DMS53 treated with DMSO at 0.1 percent for 48 hours (cell line): ENCODE results near the gene TJAP1.
"Not testable (repeated sequence)": the region's sequence is repeated elsewhere in the genome, so short reads cannot be mapped to it uniquely, and the experiment has no call there.

Experiments
- DNase-seq: peaks from one replicate; lab custom pipeline; 2025; ENCODE audit not compliant: unreplicated experiment; lab: John Stamatoyannopoulos, UW

Gene TJAP1

GRCh38 chr6:43453831-43454230 lies 23.5 kb upstream of the TJAP1 start:
- no peak for DNase-seq

GRCh38 chr6:43454290-43454695 lies 23.1 kb upstream of the TJAP1 start:
- DNase-seq, result no peak

- peak; percentile 51 for DNase-seq
These were observed 22.5 kb upstream of the TJAP1 start for GRCh38 chr6:43454696-43455530.

GRCh38 chr6:43455531-43456428 lies 21.6 kb upstream of the TJAP1 start, which contains the start of gene DLK2:
TSS of gene DLK2 (minus strand) at chr6:43455548. CDS start at chr6:43454825, 723 bp downstream.
- peak; percentile 39 for DNase-seq

- DNase-seq, result no peak
These were observed 19.7 kb upstream of the TJAP1 start for GRCh38 chr6:43457643-43458042.

- not testable (repeated sequence) for DNase-seq
These were observed 19.2 kb upstream of the TJAP1 start for GRCh38 chr6:43458154-43458553.

GRCh38 chr6:43459535-43459934 lies 17.8 kb upstream of the TJAP1 start:
- no peak for DNase-seq

- no peak for DNase-seq
These were observed 17.3 kb upstream of the TJAP1 start for GRCh38 chr6:43460032-43460431.

- no peak for DNase-seq
These were observed 15.4 kb upstream of the TJAP1 start for GRCh38 chr6:43461936-43462335.

- no peak for DNase-seq
These were observed 13.0 kb upstream of the TJAP1 start for GRCh38 chr6:43464337-43464736.

GRCh38 chr6:43465948-43466347 lies 11.4 kb upstream of the TJAP1 start:
- DNase-seq, result no peak

- DNase-seq, result not testable (repeated sequence)
These were observed 10.1 kb upstream of the TJAP1 start for GRCh38 chr6:43467265-43467664.

GRCh38 chr6:43467752-43468151 lies 9.6 kb upstream of the TJAP1 start:
- no peak for DNase-seq

GRCh38 chr6:43468240-43468639 lies 9.1 kb upstream of the TJAP1 start:
- no peak for DNase-seq

GRCh38 chr6:43468748-43469681 lies 8.4 kb upstream of the TJAP1 start:
- no peak for DNase-seq

- DNase-seq, result no peak
These were observed 7.4 kb upstream of the TJAP1 start for GRCh38 chr6:43469947-43470346.

- no peak for DNase-seq
These were observed 6.0 kb upstream of the TJAP1 start for GRCh38 chr6:43471399-43471798.

- DNase-seq, result no peak
These were observed 4.9 kb upstream of the TJAP1 start for GRCh38 chr6:43472515-43472914.

- no peak for DNase-seq
These were observed 1.9 kb upstream of the TJAP1 start for GRCh38 chr6:43475516-43475915.

GRCh38 chr6:43476746-43477145 lies 624 bp upstream of the TJAP1 start:
- no peak for DNase-seq

GRCh38 chr6:43478008-43478372 lies 620 bp downstream of the TJAP1 start:
- no peak for DNase-seq
